ENCODE results near the gene PRSS53.

The PRSS53 gene

GRCh38 chr16:31110106-31111034, 21.6 kb upstream of the PRSS53 start:
- no peak overlapping the region for H3K4me3 ChIP-seq (ENCODE audit: control insufficient read depth, low read depth, low read length)
- no peak for DNase-seq (ENCODE audit: low read depth)
- no peak for TF ChIP-seq CTCF (IDR thresholded peaks at IDR 0.05; ENCODE audit: control insufficient read depth, insufficient read depth, low read depth, low read length, missing control alignments)

DNA sequence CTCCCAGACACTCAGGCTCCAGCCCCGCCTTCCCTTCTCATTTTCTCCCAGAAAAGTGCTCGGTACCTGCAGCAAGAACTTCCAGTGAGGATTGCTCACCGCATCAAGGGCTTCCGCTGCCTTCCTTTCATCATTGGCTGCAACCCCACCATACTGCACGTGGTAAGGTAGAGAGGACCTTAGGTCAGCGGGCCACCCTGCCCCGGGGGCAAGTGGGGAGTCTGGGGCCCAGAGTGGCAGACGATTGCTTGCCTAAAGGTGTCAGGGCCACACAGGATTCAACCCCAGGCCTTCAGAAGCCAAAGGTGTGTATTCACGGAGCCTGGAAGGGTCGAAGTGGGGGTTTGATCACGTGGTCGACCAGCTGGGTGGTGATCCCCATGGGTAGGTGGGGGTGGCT, 20.9 kb upstream of the PRSS53 start:
- no peak overlapping the region; the same call in 1 of the 2 replicates for H3K4me3 ChIP-seq (ENCODE audit: control insufficient read depth, low read depth, low read length)
- no peak for DNase-seq (ENCODE audit: low read depth)
- no peak for TF ChIP-seq CTCF (IDR thresholded peaks at IDR 0.05; ENCODE audit: control insufficient read depth, insufficient read depth, low read depth, low read length, missing control alignments)

- peak overlapping the region; percentile 66 for H3K4me3 ChIP-seq (ENCODE audit: control insufficient read depth, low read depth, low read length)
- no peak for TF ChIP-seq CTCF (IDR thresholded peaks at IDR 0.05; ENCODE audit: control insufficient read depth, insufficient read depth, low read depth, low read length, missing control alignments)
- no peak for DNase-seq (ENCODE audit: low read depth)
Measured at GRCh38 chr16:31108794-31109558, 20.2 kb upstream of the PRSS53 start.

DNA sequence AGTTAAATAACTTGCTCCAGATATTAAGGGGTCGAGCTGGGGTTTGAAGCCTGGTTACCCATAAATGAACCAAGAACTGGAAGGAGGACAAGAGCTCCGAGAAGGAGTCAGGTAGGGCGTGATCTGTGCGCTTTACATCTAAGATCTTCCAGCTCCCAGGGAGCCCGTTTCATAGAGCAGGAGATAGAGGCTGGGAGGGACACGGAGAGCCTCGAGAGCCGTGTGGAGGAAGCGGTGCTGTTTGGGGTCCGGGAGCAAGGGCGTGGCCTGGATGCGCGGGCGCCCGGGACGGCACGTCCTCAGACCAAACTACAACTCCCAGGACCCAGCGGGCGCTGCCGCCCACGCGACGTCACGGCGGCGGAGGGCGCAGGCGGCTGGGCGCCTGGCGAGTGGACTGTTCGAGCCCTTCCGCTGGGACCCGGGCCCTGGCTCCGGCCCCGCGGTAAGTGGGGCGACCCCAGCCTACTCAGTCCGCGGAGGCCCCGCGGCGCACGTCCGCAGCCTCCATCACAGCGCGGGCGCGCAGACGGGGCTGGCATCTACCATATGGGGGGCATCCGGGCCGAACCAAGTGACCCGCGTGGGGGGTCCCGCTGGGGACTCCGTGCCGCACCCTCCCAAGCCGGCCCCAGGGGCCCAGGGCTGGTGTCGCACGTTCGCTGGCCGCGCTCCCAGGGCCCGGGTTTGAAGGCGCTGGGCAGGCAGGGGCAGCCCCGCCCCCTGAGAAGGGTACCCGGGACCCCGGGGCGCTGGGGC, 19.5 kb upstream of the PRSS53 start, which contains the start of gene BCKDK:
Gene BCKDK (plus strand): TSS at position 352 of the 759 bp plus-strand sequence. CDS start 838 bp downstream, outside the sequence.
- no peak for DNase-seq (ENCODE audit: low read depth)
- TF ChIP-seq CTCF (IDR thresholded peaks at IDR 0.05; ENCODE audit: control insufficient read depth, insufficient read depth, low read depth, low read length, missing control alignments) = no peak
- peak within 1 kb of the TSS; percentile 66 for H3K4me3 ChIP-seq (ENCODE audit: control insufficient read depth, low read depth, low read length)

GRCh38 chr16:31107465-31107867, 18.7 kb upstream of the PRSS53 start:
- H3K4me3 ChIP-seq (ENCODE audit: control insufficient read depth, low read depth, low read length) = no peak overlapping the region
- no peak for TF ChIP-seq CTCF (IDR thresholded peaks at IDR 0.05; ENCODE audit: control insufficient read depth, insufficient read depth, low read depth, low read length, missing control alignments)
- no peak for DNase-seq (ENCODE audit: low read depth)

Measured in AG09309 (cell line).